Kidney epithelial cell (primary cell): ENCODE results near the gene CCDC190. TPM values are rescaled to one million over a fixed set of nuclear protein-coding genes. Genes with fewer than 3 reads are reported as not detected.

Experiments used
- DNase-seq: peaks from one replicate; pipeline ENCODE4 v3.0.0-alpha.2; 2010; ENCODE audit warnings: low read depth
- H3K27me3 ChIP-seq: 2 replicates; pipeline ENCODE4 v1.6.0; 2011; ENCODE audit warnings: low read length; ENCODE audit not compliant: control insufficient read depth, insufficient read depth
- H3K36me3 ChIP-seq: 2 replicates; pipeline ENCODE4 v1.5.1; 2011; ENCODE audit warnings: low read length; ENCODE audit not compliant: control insufficient read depth, insufficient read depth
- H3K4me3 ChIP-seq: 2 replicates; pipeline ENCODE4 v1.5.1; 2011; ENCODE audit warnings: low read depth, mild to moderate bottlenecking, control low read depth, low read length
- CTCF ChIP-seq: IDR thresholded peaks from 2 replicates; pipeline ENCODE4 v1.5.1; 2011; ENCODE audit warnings: mild to moderate bottlenecking, moderate library complexity, low read length, control low read depth, inconsistent platforms; ENCODE audit not compliant: insufficient read depth, poor library complexity, severe bottlenecking
- total RNA-seq: library from RNA; depleted of rRNA; stranded (reverse); fragments of >200 nt; gene quantifications from 2 replicates; pipeline ENCODE4 v1.2.3, GENCODE V29; 2015

Gene CCDC190
- total RNA-seq, 1 donor from 2014 or later, result not detected

- H3K27me3 ChIP-seq, result no peaks in the 10 kb centered on the region
- no peaks in the 10 kb centered on the region for H3K36me3 ChIP-seq
- no peak for TF ChIP-seq CTCF
- DNase-seq, result no peak
- no peak overlapping the region for H3K4me3 ChIP-seq
These were observed 8.0 kb upstream of the CCDC190 start for GRCh38 chr1:162868972-162869371.

GRCh38 chr1:162861625-162862024, 650 bp upstream of the CCDC190 start:
- peaks cover 3% of the 10 kb centered on the region for H3K36me3 ChIP-seq
- H3K27me3 ChIP-seq, result no peaks in the 10 kb centered on the region
- H3K4me3 ChIP-seq, result no peak overlapping the region
- DNase-seq, result no peak
- no peak for TF ChIP-seq CTCF

- no peak for TF ChIP-seq CTCF
These were observed 1.8 kb downstream of the CCDC190 start for GRCh38 chr1:162859191-162859590.

GRCh38 chr1:162857850-162858249, 3.1 kb downstream of the CCDC190 start:
- DNase-seq, result no peak
- Histone ChIP-seq H3K27me3 (no peaks in the 10 kb centered on the region), H3K36me3 (peaks cover 3% of the 10 kb centered on the region), H3K4me3 (no peak overlapping the region)
- TF ChIP-seq CTCF, result no peak

More at GRCh38 chr1:162859191-162859590, 1.8 kb downstream of the CCDC190 start:
- no peak for DNase-seq
- Histone ChIP-seq H3K36me3 (peaks cover 3% of the 10 kb centered on the region), H3K27me3 (no peaks in the 10 kb centered on the region), H3K4me3 (no peak overlapping the region)

GRCh38 chr1:162856260-162856659, 4.7 kb downstream of the CCDC190 start:
- no peak for TF ChIP-seq CTCF
- Histone ChIP-seq H3K4me3 (no peak overlapping the region), H3K36me3 (no peaks in the 10 kb centered on the region), H3K27me3 (no peaks in the 10 kb centered on the region)
- DNase-seq, result peak; percentile 97

GRCh38 chr1:162855461-162856150, 5.4 kb downstream of the CCDC190 start:
- no peaks in the 10 kb centered on the region for H3K27me3 ChIP-seq
- TF ChIP-seq CTCF, result no peak
- no peak overlapping the region for H3K4me3 ChIP-seq
- H3K36me3 ChIP-seq, result no peaks in the 10 kb centered on the region
- DNase-seq, result no peak
